ENCODE data around the gene GNGT1.

DNA sequence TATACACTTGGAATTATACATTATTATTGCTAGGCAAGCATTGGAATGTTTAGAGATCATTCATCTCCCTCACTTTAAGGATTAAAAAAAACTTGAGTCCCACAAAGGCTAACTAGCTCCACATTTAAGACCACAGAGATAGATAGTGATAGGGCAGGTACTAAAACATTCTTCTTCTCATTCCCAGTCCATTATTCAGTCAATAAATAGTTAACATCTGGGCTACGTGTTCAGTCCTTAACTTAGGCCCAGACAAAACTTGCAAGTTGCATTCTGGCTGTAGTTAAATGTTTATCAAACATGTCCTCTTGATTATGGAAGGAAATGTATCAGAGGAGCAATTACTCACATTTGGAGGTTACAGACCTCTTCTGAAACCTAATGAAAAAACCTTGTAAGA, 17.6 kb downstream of the GNGT1 start:
- TF ChIP-seq, protein P1, sequence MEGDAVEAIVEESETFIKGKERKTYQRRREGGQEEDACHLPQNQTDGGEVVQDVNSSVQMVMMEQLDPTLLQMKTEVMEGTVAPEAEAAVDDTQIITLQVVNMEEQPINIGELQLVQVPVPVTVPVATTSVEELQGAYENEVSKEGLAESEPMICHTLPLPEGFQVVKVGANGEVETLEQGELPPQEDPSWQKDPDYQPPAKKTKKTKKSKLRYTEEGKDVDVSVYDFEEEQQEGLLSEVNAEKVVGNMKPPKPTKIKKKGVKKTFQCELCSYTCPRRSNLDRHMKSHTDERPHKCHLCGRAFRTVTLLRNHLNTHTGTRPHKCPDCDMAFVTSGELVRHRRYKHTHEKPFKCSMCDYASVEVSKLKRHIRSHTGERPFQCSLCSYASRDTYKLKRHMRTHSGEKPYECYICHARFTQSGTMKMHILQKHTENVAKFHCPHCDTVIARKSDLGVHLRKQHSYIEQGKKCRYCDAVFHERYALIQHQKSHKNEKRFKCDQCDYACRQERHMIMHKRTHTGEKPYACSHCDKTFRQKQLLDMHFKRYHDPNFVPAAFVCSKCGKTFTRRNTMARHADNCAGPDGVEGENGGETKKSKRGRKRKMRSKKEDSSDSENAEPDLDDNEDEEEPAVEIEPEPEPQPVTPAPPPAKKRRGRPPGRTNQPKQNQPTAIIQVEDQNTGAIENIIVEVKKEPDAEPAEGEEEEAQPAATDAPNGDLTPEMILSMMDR (IDR thresholded peaks at IDR 0.05): no peak
- TF ChIP-seq EZH2phosphoT487 (IDR thresholded peaks at IDR 0.05): no peak

Measured in neural progenitor cell (in vitro differentiated cells).